ENCODE data around the gene PDE3A.
"Not testable (repeated sequence)": the region's sequence is repeated elsewhere in the genome, so short reads cannot be mapped to it uniquely, and the experiment has no call there.

Gene PDE3A

DNA sequence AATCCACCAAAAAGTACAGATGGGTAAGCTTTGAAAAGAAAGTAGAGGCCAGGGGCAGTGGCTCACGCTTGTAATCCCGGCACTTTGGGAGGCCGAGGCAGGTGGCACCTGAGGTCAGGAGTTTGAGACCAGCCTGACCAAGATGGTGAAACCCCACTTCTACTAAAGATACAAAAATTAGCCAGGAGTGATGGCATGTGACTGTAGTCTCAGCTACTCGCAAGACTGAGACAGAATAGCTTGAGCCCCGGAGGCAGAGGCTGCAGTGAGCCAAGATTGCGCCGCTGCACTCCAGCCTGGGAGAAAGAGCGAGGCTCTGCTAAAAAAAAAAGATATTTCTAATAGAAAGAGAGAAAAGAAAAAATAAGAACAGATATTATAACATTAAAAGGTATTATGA, 192.6 kb downstream of the PDE3A start:
- no peak for DNase-seq

DNA sequence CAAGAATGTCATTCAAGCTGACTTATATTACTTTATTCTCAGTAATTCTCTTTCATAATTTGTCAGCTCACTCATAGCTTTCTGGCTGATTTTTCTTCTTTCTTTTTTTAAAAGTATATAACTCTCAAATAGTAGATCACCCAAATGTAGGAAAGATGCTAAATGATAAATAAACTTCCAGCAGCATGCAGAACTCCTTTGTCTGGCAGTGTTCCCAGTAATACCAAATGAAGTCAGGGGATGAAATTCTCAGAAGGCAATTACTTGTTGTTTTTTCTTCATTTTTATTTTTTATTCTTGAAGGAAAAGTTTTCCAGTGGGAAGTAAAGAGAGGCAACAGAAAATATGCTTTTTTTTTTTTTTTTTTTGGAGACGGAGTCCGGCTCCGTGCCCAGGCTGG, 193.5 kb downstream of the PDE3A start:
- DNase-seq, result no peak

DNA sequence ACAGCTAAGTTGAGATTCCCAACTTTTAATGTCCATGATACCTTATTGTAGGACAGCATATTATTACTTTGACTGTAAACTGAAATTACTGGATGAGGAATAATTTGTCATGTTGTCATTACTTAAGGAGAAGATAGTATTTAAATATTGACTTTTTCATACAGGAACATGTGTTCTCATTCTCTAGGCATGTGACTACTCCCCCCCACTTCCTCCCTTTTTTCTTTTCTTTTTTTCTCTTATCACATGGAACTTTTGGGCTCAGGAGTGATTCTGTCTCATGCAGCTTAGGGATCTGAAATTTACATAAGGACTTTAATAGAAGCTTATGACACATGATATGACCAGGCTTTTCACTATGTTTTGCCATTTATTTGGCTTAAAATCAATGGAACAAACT, 199.1 kb downstream of the PDE3A start:
- no peak for DNase-seq

DNA sequence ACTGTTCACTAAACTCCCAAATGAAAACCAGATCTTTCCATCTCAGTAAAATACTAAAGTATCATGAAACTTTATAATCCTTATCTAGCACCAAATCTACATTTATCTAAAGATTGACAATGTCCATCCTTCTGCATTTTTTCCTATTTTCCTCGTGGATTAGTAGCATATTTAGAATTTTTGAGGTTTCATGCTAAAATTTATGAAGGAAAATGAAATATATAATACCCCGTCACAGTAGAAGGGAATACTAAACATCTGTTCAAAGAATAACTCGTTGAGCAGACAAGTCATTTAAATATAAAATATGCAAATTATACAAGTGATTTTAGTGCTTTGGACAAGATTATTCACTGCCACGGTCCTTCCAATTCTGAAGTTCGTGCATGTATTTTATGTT, 204.1 kb downstream of the PDE3A start:
- no peak for DNase-seq

DNA sequence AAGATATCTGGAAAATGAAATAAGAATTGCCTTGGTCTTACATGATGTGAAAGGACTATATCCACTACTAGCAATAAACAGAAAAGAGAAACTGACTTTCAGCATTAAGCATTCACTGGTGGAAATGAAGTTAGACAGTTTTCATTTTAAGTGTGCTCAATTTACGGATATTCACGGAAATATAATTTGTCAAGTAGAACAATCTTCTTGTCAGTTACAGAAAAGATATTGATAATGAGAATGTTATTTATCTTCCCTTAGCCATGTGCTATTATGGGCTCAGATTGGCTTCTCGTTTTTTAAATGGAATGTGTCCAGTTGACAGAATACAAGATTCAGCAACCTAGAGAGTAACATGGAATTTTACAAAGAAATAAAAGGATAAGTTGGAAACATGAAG, 208.2 kb downstream of the PDE3A start:
- no peak for DNase-seq

DNA sequence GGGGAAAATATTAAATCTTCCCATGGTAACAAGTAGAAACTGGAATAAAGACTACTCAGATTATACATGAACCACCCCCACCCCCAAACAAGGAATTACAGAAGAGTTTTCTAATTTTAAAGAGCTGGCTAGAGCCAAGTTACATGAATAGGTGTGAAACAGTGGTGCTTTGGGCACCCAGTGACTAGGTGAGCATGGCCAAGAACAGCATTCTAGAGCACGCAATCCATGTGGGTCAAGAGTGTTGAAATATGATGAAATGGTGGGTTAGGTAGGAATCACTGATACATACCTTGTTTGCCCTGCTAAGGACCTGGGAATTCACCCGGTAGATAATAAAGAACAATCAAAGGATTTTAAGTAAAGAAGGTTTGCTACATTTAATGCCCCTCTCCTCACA, 208.7 kb downstream of the PDE3A start:
- no peak for DNase-seq

DNA sequence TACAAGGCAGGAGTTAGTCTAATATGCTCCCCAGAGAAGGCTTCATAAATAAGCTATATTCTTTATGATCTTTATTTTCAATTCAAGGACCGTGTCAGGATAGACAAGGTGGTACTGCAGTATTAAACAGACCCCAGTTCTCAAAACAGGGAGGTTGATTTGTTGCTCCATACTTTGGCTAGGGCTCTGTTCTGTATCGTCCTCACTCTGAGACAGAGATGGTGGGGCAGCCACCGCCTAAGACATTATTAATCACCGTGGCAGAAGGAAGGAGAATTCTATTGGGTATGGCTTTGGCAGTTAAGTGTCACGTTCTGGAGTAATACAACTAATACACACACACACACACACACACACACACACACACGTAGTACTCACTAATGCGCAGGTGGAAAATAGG, 209.8 kb downstream of the PDE3A start:
- DNase-seq, result no peak

DNA sequence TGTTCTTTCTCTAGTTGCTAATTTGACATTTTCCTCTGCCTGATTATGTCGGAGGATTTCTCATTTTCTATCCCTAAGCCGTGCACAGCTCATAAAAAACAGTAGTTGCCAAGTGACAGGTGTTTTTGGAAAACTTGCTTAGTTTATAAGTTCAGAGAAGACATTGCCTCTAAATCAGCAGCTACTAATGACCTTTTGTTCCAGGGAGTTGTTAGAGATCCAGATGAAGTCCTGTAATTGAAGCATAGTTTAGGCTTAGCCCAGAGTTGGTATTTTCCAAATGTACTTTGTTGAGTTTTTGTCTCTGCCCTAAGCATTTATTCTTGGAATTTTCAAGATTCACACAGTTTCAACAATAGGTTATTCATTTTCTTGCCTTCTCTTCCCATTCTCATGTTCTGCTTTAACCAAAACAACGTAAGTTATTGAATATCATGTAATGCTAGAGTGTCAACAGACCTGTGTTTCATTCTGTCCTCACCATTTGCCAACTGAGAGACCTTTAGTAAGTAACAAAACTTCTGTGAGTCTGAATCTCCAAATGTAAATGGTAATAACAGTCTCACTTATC, 216.8 kb downstream of the PDE3A start:
- DNase-seq, result no peak

DNA sequence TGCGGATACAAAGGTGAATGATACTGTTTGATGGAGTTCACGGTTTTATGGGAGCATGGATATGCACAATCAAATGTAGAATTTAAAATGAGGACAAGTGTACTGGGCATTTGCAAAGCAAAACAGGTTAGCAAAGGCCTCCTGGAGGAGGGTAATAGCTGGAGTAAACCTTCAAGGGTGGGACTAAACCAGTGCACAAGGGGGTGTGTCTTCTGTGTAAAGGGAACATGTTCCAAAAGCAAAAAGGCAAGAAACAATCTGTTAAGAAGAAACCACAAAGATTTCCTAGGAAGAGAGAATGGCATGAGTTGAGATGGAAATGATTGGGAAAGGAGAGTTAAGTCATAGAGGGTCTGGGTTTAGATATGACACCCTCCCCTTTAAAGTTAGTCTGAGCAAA, 217.6 kb downstream of the PDE3A start:
- DNase-seq, result no peak

DNA sequence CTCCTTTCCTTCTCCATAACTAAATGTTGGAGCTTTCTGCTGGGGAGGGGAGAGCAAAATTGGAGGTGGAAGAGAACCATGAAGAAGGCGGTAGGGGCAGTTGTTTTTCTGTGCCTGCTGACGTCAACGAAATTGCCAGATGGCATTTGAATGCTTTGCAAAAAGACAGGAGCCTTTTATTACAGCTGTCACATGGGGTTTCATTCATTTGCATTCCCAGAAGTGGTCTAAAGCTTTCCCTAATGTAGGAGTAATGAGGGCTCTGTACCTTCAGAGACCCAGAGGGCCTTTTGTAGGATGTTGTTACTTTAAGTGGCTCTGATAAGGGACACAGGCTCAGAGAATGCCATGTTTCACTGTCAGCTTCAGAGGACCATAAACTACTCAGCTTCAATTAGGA, 219.7 kb downstream of the PDE3A start:
- DNase-seq, result no peak

DNA sequence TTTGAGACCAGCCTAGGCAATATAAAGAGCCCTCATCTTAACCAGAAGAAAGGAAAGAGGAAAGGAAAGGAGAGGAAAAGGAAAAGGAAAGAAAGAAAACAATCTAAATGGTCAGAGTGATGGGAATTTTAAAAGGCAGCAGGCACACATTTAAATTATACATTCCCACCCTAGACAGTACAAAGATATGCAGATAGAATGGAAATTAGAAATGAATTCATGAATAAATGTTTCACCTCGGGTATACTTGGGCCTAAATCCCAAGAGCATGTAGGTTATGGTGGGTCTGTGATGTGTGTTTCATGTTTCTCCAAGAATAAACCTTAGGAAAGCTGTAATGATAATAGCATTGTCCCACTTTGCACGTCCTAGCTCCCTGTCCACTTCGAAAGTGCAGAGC, 222.2 kb downstream of the PDE3A start:
- DNase-seq, result no peak

DNA sequence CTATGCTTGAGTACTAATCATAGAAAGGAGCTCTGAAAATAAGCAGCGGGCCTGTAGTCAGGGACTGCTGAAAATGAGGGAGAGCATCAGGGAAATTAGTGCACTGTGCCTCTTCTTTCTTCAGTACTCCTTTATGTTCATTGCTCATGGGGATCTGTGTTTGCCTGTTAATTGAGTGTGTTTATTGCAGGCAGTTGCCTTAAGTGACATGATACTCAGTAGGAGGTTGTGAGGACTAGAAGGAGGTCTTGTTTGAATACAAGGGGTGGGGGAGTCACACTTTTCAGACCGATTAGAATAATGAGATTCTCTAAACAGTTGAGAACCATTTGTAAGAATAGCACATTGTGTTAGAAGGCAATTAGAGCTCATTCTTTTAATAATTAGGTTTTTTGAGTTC, 224.2 kb downstream of the PDE3A start:
- no peak for DNase-seq

DNA sequence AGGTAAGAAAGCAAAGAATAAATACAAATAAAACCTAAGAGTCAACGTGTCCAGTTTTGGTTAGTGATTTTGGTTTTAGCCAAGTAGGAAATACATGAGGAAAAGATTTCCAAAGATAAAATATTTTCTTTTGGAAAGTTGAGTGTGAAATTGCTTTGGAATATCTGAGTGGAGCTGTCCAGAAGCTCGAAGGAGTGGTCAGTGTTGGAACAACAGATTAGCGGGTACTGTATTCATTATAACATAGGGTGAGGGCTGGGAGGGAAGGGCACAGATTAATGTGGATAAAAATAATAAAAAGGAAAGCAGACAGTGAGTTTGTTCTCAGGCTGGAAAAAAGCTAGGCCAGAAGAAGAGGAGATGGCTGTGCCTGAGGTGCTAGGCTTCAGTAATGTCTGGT, 225.3 kb downstream of the PDE3A start:
- DNase-seq, result no peak

DNA sequence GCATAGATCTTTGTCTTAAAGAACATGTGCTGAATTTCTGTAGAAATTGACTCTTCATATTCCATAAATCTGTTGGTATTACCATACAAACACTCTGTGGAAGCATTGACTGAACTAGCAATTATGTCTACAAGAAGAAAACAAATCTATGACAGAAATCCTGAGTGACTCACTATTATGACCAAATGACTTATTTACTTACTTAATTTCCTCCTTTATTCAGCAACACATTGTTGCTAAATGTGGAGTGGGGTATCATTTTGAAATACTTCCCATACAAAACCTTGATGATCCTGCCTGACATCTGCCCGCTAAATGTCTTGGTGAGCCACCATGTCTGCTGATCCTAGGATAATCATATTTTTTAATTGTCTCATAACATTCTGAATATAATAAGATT, 227.7 kb downstream of the PDE3A start:
- DNase-seq, result no peak

DNA sequence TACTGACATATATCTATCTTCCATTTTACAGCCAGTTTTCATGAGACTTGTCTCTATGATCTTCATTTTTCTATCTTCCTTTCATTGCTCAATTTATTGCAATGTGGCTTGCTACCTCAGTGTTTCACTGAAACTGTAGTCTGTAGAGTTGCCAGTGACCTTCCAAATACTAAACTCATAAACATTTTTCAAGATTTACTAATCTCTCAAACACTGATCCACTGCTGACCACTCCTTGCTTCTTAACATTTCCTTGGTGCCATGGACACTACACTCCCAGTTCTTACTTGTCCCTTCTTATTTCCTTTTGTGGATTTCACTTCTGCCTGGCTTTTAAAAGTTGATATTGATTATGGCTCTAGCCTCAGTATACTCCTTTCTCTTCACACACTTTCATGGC, 231.4 kb downstream of the PDE3A start:
- DNase-seq, result no peak

DNA sequence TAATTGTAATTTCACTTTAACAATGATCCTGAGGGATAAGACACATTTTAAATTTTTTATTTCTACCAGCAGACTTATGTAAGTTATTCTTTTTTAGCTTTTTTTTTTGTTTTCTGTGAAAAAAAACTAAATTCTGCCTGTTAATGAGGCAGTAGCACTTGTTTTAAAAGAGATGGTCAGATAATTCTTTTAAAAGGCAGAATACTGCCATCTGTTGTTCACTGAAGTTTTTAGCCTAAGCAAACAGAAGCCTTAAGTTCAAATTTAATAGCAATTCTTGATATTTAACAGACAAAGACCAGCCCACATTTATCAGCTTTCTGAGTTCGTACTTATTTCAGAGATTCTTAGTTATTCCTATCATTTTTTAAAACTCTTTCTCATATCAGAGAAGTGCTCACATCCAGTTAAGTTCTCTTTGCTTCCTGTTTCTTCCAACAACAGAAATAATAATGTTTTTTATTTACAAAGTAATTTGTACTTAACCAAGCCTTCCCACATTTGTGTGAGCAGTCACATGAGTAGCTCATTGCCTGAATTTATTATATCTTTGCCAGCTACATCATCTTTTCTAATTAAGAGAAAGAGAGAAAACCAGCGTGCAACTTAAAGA, 233.4 kb downstream of the PDE3A start:
- no peak for DNase-seq

DNA sequence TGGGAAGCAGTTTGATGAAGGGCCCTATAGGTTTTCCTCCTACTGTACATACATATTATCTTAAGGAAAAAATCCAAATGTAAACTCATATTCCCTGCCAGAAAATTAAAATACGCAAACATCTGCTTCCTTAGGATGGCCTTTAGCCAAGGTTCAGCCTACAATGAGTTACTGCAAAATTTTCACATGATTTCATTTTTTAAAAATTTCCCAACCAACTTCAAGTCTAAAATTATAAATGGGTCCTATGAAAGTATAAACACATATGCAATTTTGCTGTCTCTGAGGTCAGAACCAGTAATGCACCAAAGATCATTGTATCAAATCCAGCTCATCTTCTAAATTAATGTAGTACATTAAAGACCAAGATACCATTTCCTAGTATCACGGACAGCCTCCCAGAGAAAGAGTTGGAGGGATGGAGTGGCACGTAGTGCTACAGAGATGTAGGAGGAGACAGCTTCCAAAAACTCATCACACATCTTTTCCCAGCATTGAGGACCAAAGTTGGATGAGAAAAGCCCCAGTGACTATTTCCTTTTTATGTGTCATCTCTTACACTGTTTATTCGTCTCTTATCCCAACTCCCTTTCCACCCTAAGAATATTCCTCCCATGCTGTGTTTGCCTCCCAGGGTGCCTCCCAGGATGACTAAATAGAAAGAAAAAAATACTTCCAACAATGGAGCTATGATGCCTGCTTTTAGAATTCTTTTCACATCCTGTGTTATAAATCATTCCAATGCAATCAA, 234.5 kb downstream of the PDE3A start:
- no peak for DNase-seq

DNA sequence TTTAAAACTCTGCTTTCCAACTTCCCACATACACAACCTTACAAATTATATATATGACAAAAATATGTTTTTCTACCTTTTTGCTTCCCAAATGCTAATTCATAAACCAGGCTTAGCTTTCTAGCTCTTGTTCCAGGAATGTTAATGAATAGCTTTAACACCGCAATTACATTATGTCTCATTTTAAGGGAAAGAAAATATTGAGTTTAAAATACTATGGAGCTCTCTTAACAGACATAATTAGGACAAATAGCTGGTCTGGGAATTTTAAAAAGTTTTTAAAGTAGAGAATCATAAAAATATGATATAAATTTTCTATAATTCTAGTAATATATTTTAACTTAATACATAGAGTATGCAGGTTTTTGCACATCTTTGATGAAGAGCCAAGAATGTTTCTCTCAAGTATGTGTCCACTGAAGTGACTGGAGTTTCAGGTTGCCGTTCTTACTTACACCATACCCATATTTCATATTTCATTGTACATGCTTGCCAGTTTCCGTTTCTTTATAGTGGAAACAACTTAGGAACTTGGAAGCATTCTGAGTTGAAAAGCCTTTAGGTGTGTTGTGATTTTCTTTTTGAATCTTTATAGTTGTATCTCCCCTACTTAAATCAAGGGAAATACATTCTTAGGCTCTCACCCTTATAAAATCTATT, 236.2 kb downstream of the PDE3A start:
- DNase-seq, result no peak

DNA sequence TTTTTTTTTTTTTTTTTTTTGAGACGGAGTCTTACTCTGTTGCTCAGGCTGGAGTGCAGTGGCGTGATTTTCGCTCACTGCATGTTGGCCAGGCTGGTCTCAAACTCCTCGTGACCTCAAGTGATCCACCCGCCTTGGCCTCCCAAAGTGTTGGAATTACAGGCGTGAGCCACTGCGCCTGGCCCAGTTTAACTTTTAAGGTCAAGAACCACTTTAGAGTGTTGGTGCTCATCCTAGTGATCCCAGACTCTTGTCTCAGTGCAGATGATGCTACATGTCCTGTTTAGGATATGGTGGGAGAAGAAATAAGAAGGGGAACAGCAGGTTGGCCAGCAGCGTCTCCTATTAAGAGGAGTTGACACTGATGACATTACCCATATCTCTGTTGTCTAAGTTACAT, 246.7 kb downstream of the PDE3A start:
- DNase-seq, result not testable (repeated sequence)

DNA sequence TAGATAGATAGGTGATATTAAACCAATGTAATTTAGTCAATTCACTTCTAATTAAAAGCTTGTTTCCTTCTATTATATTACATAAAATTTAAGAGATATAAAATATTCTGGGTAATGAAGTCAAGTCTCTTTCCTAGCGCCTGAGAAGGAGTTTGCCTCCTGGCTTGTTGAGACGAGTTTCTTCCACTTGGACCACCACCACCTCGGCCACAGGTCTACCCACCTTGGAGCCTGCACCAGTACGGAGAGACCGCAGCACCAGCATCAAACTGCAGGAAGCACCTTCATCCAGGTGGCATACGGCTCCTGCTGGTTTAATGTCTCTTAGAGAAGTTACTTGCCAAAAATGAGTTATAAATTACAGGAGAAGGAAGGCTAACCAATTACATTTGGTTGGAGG, 247.8 kb downstream of the PDE3A start:
- DNase-seq, result no peak

DNA sequence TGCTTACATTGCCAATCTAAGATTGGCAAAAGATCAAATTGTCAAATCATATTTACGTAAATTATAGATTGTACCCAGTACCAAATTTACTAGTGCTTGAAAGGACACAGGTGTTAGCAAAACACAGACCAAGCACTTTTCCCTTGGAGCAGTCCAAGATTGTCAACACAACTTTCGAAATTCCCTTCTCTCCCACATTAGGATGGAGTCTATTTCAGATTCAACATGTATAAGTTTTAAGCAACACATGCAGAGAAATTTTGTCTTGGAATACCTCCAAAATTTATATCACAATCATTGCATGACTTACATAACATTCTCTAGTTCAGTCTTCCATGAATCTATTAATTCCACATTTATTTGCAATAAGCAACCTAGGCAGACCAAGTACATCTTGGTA, 251.9 kb downstream of the PDE3A start:
- no peak for DNase-seq

DNA sequence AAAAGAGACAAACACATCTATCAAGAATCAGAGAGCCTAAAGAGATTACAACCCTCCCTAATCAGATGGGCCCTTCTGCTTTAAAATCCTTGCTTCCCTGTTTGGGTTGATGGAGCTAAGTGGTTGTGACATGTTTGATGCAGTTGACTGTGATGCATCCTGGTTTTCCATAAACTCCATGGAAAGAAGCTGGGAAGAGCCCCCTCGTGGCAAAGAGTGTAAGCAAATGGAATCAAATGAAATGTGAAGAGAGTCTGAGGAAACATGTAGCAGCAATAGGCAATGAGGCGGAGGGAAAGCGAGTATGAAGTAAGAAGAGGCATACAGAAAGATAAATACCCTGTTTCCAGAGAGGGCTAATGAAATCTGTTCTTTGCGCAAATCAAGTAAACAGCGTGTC, 256.4 kb downstream of the PDE3A start:
- no peak for DNase-seq

DNA sequence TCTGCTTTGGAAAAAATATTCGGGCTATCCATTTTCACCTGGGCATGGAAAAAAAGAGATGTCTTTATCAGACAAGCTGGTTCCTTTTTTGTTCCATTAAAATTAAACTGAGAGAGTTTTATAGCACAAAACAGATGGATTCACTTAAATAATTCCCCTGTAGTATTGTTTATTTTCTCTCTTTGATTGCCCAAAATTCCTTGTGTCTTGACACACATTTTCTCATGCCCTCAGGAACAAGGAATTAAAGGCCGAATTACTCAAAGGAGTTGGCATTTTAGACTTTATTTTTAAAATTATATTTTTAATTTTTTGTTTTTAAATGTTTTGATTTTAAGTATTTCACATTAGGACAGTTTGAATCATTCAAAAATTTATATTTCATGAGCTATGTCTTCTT, 257.2 kb downstream of the PDE3A start:
- DNase-seq, result no peak

DNA sequence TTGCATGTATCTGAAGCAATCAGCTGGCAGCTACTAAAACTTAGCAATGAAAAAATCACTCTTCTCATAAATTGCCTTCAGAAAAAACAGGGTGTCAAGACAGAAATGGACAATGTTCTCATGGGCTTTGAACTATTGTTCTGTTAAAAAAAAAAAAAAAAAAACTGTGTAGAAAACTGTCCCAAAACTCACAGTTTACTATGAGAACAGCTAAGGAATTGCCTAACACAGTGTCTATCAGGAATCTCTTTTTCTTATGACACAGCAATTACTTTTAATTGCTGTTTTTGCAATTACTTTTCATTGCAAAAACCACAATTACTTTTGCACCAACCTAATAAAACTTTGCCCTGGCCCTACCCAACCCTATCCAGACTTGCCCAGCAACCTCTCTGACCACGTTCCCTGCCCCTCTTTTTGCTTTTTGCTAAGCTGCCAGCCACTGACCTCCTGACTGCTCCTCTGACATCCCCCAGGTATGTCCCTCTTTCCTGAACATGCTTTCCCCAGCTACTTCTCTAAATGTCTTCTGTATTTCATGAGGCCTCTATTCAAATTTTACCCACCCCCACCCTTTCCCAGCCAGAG, 258.8 kb downstream of the PDE3A start:
- no peak for DNase-seq
